Measurements from ENCODE around the gene FOS.

DNA sequence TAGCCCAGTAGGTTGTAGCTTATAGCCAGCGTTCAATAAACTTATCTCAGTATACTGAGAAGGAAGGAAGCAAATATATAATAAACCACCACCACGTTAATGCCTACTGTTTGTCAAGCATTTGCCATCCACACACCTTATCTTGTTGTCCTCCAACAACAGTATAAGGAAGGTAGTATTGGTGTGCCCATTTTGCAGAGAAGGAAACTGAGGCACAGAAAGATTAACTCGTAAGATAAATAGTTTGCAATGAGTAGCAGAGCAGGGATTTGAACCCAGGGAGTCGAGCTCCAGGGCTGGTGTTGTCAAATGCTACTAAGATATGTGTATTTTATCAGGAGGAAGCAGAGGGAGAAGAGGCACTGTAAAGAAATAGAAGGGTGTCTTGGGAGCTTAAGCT, 27.8 kb upstream of the FOS start:
- TF ChIP-seq POLR2A (IDR thresholded peaks at IDR 0.05), result no peak
- TF ChIP-seq, protein P1, sequence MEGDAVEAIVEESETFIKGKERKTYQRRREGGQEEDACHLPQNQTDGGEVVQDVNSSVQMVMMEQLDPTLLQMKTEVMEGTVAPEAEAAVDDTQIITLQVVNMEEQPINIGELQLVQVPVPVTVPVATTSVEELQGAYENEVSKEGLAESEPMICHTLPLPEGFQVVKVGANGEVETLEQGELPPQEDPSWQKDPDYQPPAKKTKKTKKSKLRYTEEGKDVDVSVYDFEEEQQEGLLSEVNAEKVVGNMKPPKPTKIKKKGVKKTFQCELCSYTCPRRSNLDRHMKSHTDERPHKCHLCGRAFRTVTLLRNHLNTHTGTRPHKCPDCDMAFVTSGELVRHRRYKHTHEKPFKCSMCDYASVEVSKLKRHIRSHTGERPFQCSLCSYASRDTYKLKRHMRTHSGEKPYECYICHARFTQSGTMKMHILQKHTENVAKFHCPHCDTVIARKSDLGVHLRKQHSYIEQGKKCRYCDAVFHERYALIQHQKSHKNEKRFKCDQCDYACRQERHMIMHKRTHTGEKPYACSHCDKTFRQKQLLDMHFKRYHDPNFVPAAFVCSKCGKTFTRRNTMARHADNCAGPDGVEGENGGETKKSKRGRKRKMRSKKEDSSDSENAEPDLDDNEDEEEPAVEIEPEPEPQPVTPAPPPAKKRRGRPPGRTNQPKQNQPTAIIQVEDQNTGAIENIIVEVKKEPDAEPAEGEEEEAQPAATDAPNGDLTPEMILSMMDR (IDR thresholded peaks at IDR 0.05), result no peak
